Body of pancreas (tissue), 4 donors: ENCODE data around the gene UPK3B. TPM values are rescaled to one million over a fixed set of nuclear protein-coding genes. Genes with fewer than 3 reads are reported as not detected.
"Not testable (repeated sequence)": the region's sequence is repeated elsewhere in the genome, so short reads cannot be mapped to it uniquely, and the experiment has no call there.

Source experiments
- ATAC-seq: fragments of 150-250 bp; one replicate; pipeline ENCODE4 v1.9.1; 2016
- DNase-seq, 4 donors: peaks; one replicate each; pipeline ENCODE4 v3.0.0-alpha.2; 2019
- H3K27ac ChIP-seq, 4 donors: fragments of 200-600 bp; sonication (generic); 1 replicate in 3 of 4; 2 replicates in 1 of 4; pipeline versions ENCODE4 v1.5.1 to v1.6.1; 2016 to 2019; ENCODE audit warnings: mild to moderate bottlenecking in 1 of 4, mixed read lengths in 1 of 4, moderate library complexity in 1 of 4
- H3K27me3 ChIP-seq, 2 donors: fragments of 200-600 bp; sonication (generic); one replicate each; pipeline ENCODE4 v1.6.0; 2016; ENCODE audit warnings: mild to moderate bottlenecking in 1 of 2
- H3K36me3 ChIP-seq, 2 donors: fragments of 200-600 bp; sonication (generic); replicated peaks in 1 of 2; 2 replicates each; pipeline ENCODE4 v1.5.1; 2016; ENCODE audit warnings: low read depth in 2 of 2; ENCODE audit not compliant: insufficient read depth in 1 of 2
- H3K4me1 ChIP-seq: fragments of 200-600 bp; sonication (generic); one replicate; pipeline ENCODE4 v1.6.0; 2016
- H3K4me3 ChIP-seq, 2 donors: fragments of 200-600 bp; sonication (generic); 1 replicate in 1 of 2; 2 replicates in 1 of 2; pipeline ENCODE4 v1.5.1; 2016 to 2019
- H3K9me3 ChIP-seq, 3 donors: fragments of 200-600 bp; sonication (generic); 1 replicate in 2 of 3; 2 replicates in 1 of 3; pipeline ENCODE4 v1.5.1; 2016
- WGBS, 2 donors: methylation state at CpG; one replicate each; pipeline ENCODE4 v1.1.5; 2017; 5-methylcytosine and 5-hydroxymethylcytosine counted together
- intact Hi-C: fragments of 100-400 bp; cut with DNase I; formaldehyde crosslinking; loops from one replicate; pipeline ENCODE4 v1.15.1; 2023
- total RNA-seq, 2 donors: library from RNA; depleted of rRNA; stranded (reverse); fragments of >200 nt; gene quantifications; one replicate each; pipeline ENCODE4 v1.1.0, GENCODE V29; 2016

UPK3B gene
- total RNA-seq, 2 donors from 2014 or later, result 2.3 to 7.3 TPM

DNA sequence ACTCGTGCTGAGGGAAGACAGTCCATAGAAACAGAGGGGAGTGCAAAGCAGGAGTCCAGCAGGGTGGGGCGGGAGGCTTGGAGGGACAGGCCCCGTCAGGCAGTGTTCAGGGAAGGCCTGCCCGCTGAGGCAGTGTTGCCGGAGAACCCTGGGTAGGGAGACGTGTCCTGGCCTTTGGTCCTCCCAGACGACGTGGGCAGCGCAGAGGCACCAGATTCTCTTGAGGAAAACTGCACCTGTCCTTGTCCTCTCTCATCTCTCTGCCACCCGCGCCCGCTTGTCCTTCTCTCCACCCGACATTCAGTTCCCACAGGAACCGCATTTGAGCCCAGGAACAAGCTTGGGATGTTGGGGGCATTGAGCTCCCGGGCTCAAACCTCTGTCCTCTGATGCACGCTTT lies 14.6 kb upstream of the UPK3B start:
- H3K36me3 ChIP-seq, H3K4me1 ChIP-seq, DNase-seq, ATAC-seq, H3K9me3 ChIP-seq, intact Hi-C loops, H3K27me3 ChIP-seq, H3K4me3 ChIP-seq, H3K27ac ChIP-seq: not testable (repeated sequence)
- 92% methylated on average over 13 of the region's 16 CpGs; no CpG with 5 or more reads in 1 of the 2 donors for WGBS, 2 donors

DNA sequence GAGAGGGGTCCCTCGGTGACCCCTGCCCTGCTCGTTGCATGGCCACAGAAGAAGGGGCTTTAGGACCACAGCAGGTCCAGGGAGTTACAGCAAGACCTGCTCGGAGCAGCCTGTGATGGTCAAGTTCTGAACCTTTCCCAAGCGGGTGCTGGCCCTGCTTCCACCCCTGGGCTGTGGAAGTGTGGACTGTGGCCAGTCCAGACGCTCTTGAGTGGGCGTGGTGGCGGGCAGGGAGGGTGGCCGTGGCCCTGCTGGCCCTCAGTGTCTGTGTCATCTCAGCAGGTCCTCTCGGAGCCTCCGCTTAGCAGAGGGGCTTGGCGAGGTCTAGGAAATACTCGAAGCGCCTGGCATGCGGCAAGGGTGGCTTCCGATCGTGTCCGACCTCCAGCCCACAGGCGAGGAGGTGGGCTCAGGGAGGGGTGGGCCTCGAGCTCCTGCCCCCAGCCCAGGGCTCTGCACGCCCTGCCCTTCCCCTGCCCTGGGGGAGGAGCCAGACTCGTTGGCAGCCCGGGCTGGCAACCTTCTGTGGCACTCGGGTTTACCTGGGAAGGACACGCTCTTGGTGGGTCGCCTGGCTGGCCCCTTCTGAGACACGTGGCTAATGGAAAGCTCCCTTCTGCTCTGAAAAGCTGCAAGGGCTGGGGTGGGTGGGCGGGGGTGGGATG lies 12.3 kb upstream of the UPK3B start:
- H3K4me3 ChIP-seq, H3K27me3 ChIP-seq, ATAC-seq, intact Hi-C loops, H3K9me3 ChIP-seq, DNase-seq, H3K4me1 ChIP-seq, H3K27ac ChIP-seq, H3K36me3 ChIP-seq: not testable (repeated sequence)
- WGBS, 2 donors, result 100% methylated on average over 1 of the region's 27 CpGs; no CpG with 5 or more reads in 1 of the 2 donors

DNA sequence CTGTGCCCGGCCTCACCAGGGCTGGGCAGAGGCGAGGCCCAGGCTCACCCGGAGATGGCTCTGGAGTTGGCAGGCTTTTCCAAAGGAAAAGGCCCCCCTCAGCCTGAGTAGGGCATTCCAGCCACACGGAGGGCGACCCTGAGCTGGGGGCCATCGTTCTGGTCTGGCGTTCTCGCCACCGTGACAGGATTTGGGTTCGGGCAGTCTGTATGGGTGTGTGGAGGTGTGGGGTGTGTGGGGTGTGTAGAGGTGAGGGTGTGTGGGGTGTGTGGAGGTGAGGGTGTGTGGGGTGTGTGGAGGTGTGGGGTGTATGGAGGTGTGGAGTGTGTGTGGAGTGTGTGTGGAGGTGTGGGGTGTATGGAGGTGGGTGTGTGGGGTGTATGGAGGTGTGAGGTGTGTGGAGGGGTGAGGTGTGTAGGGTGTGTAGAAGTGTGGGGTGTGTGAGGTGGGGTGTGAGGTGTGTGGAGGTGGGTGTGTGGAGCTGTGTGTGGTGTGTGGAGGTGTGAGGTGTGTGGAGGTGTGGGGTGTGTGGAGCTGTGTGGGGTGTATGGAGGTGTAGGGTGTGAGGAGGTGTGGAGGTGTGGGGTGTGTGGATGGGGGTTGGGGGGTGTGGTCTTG lies 11.7 kb upstream of the UPK3B start:
- H3K4me1 ChIP-seq, ATAC-seq, DNase-seq, H3K4me3 ChIP-seq, H3K36me3 ChIP-seq, H3K27me3 ChIP-seq, intact Hi-C loops, H3K27ac ChIP-seq, H3K9me3 ChIP-seq: not testable (repeated sequence)
- WGBS, 2 donors, result 94 to 100% methylated on average over 4 to 7 of the region's 10 CpGs

DNA sequence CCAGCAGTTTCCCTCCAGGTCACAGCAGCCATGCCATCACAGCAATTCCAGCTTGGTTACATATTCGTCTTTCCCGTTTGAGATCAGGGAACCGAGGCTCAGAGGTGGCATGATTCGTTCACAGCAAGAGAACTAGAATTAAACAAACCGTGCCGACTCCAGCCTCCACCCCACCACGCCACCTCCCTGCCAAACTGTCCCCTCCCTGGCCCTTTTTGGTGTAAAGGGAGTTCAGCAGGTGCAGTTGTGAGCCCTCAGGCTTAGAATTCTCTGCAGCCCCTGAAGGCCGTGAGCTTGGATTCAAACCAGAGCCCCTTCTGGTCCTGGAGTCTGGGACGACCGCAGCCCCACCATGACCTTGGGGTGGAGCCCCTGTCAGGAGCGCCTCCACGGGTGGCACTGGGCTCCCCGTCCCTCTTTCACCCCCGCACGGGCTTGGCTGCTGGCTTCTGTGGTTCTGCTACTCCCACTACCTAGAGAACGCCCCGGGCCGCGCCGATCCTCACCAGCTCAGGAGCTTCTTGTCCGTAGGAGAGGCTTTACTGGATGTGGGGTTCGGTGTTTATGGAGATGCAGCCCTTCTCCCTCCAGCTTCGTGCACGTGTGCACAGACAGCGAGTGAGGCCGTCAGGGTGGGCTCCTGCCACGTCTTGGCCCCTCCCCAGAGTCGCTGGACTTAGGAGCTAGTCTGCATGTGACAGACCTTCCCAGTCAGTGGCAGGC lies 11.0 kb upstream of the UPK3B start:
- DNase-seq, intact Hi-C loops: not testable (repeated sequence)
- WGBS, 2 donors, result 75% methylated on average over 17 of the region's 28 CpGs; no CpG with 5 or more reads in 1 of the 2 donors

DNA sequence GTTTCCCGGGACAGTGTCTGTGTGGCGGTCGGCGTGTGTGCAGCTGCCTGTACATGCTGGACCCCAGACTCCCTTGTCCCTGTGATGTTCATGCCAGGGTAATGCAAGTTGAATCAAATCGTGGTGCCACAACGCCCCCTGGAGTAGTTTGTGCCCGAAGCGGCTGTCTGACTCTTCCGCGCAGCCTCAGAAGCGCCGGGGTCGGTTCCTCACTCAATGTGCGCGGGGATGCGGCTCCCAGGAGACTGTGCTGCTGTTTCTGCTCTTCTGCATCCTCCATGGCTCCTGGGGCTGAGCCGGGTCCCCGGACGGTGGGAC lies 10.5 kb upstream of the UPK3B start:
- H3K36me3 ChIP-seq, H3K9me3 ChIP-seq, ATAC-seq, DNase-seq, H3K27ac ChIP-seq, H3K27me3 ChIP-seq, H3K4me3 ChIP-seq, H3K4me1 ChIP-seq: not testable (repeated sequence)
- intact Hi-C loops, result loop anchor here (10.0 kb wide), 1 partner anchor 495 kb away; no protein-coding TSS in a partner anchor
- WGBS, 2 donors, result no CpG with 5 or more reads among the region's 19 CpGs

More for the DNA sequence above, 11.0 kb upstream of the UPK3B start:
- H3K4me1 ChIP-seq, H3K27ac ChIP-seq, H3K27me3 ChIP-seq, H3K4me3 ChIP-seq, H3K36me3 ChIP-seq, ATAC-seq, H3K9me3 ChIP-seq: not testable (repeated sequence)

DNA sequence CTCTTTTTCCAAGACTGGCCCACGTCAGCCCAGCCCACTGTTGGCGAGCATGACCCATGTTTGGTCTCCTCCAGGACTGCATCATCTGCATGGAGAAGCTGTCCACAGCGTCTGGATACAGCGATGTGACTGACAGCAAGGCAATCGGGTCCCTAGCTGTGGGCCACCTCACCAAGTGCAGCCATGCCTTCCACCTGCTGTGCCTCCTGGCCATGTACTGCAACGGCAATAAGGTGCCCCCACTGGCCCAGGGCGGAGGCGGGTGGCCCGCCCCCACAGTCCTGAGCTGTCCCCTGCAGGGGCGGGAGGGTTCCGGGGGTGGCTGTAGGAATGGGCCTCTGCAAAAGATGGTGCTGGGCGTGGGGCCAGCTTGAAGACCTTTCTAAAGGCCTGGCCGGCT lies 8.1 kb upstream of the UPK3B start:
- H3K9me3 ChIP-seq, H3K4me1 ChIP-seq, ATAC-seq, H3K27ac ChIP-seq, H3K4me3 ChIP-seq, H3K27me3 ChIP-seq, H3K36me3 ChIP-seq, DNase-seq: not testable (repeated sequence)
- 58 to 75% methylated on average over 5 to 7 of the region's 13 CpGs for WGBS, 2 donors
- intact Hi-C loops, result loop anchor here (10.0 kb wide), 1 partner anchor 493 kb away; no protein-coding TSS in a partner anchor

DNA sequence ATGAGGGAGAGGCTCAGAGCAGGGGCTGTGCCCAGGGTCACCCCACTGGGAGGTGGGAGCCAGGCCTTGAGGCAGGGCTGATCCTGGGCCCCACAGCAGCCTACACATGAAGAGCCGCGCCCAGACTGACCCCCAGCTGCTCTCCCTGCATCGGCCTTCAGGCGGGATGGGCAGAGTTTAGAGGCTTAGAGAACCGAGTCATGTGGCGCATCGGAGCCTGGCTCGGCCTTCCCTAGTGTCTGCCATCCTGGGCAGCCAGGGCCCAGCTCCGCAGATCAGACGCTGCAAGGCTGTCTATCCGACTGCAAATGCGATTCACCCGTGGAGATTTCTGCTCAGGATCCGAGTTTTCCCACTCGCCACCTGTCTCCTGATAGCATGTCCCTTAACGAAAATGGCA lies 7.5 kb upstream of the UPK3B start:
- H3K27ac ChIP-seq, result not testable (repeated sequence)

DNA sequence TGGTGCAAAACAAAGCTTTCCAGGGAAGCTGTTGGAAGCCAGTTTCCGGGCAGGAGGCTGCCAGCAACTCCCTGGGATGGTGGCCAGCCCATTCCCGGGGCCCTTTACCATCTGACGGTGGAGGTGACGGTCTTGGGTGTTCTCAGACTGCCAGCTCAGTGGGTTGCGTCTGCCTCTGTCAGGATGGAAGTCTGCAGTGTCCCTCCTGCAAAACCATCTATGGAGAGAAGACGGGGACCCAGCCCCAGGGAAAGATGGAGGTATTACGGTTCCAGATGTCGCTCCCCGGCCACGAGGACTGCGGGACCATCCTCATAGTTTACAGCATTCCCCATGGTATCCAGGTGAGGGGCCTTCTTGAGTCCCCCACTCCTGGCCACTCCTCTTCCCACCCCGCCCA lies 7.1 kb upstream of the UPK3B start:
- H3K27me3 ChIP-seq, H3K4me1 ChIP-seq, ATAC-seq, H3K36me3 ChIP-seq, DNase-seq, H3K4me3 ChIP-seq, H3K9me3 ChIP-seq, H3K27ac ChIP-seq: not testable (repeated sequence)
- WGBS, 2 donors, result 100% methylated on average over 4 of the region's 12 CpGs; no CpG with 5 or more reads in 1 of the 2 donors
- intact Hi-C loops, result loop anchor here (10.0 kb wide), 1 partner anchor 492 kb away; no protein-coding TSS in a partner anchor

More for the DNA sequence above, 7.5 kb upstream of the UPK3B start:
- not testable (repeated sequence) for H3K27me3 ChIP-seq, ATAC-seq, H3K9me3 ChIP-seq, H3K4me3 ChIP-seq, H3K36me3 ChIP-seq, DNase-seq, H3K4me1 ChIP-seq
- intact Hi-C loops, result loop anchor here (10.0 kb wide), 1 partner anchor 492 kb away; no protein-coding TSS in a partner anchor
- 90% methylated on average over 13 of the region's 16 CpGs; no CpG with 5 or more reads in 1 of the 2 donors for WGBS, 2 donors

DNA sequence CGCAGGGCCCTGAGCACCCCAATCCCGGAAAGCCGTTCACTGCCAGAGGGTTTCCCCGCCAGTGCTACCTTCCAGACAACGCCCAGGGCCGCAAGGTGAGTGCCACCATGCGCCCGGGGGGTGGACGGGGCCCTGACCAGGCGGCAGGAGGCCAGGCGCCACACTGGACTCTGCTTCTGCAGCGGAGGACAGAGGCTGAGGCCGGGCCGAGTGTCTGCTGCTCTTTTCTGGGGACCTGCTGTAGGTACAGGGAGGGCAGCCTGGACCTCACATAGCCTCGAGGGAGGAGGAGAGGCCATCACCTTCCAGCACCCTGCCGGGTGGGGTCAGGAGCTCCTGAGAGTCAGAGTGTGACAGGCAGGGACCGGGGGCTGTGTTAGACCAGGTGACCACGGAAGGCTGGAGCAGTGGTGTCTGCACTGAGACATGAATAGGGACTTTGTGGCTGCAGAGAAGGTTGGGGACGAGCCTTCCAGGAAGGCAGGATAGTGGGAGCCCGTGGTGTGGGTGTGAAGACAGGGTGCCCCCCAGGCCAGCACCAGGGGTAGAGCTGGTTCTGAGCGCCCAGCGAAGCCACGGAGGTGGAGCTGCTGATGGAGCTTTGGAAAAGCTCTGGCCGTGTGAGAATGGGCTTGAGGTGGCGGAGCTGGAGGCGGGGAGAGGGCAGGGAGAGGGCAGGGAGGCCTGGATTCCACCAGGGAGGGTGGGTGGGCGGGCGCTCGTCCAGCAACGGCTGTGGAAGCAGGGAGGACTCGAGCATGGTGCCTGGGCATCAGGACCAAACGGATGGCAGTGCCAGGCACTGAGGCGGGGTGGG lies 5.8 kb upstream of the UPK3B start:
- not testable (repeated sequence) for DNase-seq, H3K27ac ChIP-seq, H3K4me3 ChIP-seq, H3K36me3 ChIP-seq, ATAC-seq, H3K27me3 ChIP-seq, H3K9me3 ChIP-seq, H3K4me1 ChIP-seq
- intact Hi-C loops, result loop anchor here (10.0 kb wide), 1 partner anchor 490 kb away; no protein-coding TSS in a partner anchor
- 83% methylated on average over 12 to 14 of the region's 33 CpGs for WGBS, 2 donors
